ENCODE results near the gene DEPDC5.

DNA sequence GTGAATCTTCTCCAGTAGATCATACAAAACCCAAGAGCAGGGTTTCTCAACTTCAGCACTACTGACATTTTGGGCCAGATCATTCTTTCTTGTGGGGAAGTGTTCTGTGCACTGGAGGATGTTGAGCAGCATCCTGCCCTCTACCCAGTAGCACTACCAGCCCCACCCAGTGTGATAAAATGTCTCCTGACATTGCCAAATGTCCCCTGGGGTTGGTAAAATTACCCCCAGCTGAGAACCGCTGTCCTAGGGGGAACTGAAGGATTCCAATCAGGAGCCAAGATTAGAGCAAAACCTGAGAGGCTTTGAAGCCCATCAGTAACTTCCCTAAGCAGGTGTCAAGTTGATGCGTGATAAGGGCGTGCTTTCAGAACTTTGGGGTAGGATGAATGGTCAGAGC, 129.2 kb downstream of the DEPDC5 start:
- TF ChIP-seq POLR2A (IDR thresholded peaks at IDR 0.05) (no peak), CTCF (IDR thresholded peaks at IDR 0.05) (no peak)
